ENCODE measurements around the gene EN2.

Gene EN2

GRCh38 chr7:155508376-155509358 lies 50.7 kb downstream of the EN2 start:
- in situ Hi-C loops (cut with MboI; ENCODE audit: low sequenced_read_pairs, unreplicated experiment): no loop called here
- no peak for TF ChIP-seq CTCF (IDR thresholded peaks at IDR 0.05; ENCODE audit: borderline replicate concordance, control extremely low read depth, extremely low read depth, insufficient read depth, missing control alignments)

GRCh38 chr7:155509359-155509724 lies 51.4 kb downstream of the EN2 start:
- no peak for TF ChIP-seq CTCF (IDR thresholded peaks at IDR 0.05; ENCODE audit: borderline replicate concordance, control extremely low read depth, extremely low read depth, insufficient read depth, missing control alignments)
- DNase-seq (ENCODE audit: low spot score): no peak
- in situ Hi-C loops (cut with MboI; ENCODE audit: low sequenced_read_pairs, unreplicated experiment): no loop called here

More at GRCh38 chr7:155508376-155509358, 50.7 kb downstream of the EN2 start:
- no peak for DNase-seq (ENCODE audit: low spot score)

- in situ Hi-C loops (cut with MboI; ENCODE audit: low sequenced_read_pairs, unreplicated experiment): loop anchor here (10.0 kb wide), 1 partner anchor 135 kb away; no protein-coding TSS in a partner anchor
- DNase-seq (ENCODE audit: low spot score): no peak
- no peak for TF ChIP-seq CTCF (IDR thresholded peaks at IDR 0.05; ENCODE audit: borderline replicate concordance, control extremely low read depth, extremely low read depth, insufficient read depth, missing control alignments)
These were observed 52.0 kb downstream of the EN2 start for GRCh38 chr7:155509725-155510551.

- in situ Hi-C loops (cut with MboI; ENCODE audit: low sequenced_read_pairs, unreplicated experiment): loop anchor here (10.0 kb wide), 1 partner anchor 136 kb away; no protein-coding TSS in a partner anchor
- no peak for DNase-seq (ENCODE audit: low spot score)
- no peak for TF ChIP-seq CTCF (IDR thresholded peaks at IDR 0.05; ENCODE audit: borderline replicate concordance, control extremely low read depth, extremely low read depth, insufficient read depth, missing control alignments)
These were observed 53.2 kb downstream of the EN2 start for GRCh38 chr7:155510975-155511701.

GRCh38 chr7:155511702-155511996 lies 53.7 kb downstream of the EN2 start:
- TF ChIP-seq CTCF (IDR thresholded peaks at IDR 0.05; ENCODE audit: borderline replicate concordance, control extremely low read depth, extremely low read depth, insufficient read depth, missing control alignments): no peak
- in situ Hi-C loops (cut with MboI; ENCODE audit: low sequenced_read_pairs, unreplicated experiment): loop anchor here (10.0 kb wide), 1 partner anchor 137 kb away; no protein-coding TSS in a partner anchor
- no peak for DNase-seq (ENCODE audit: low spot score)

Data from GM13976 (cell line).